IMR-90 (cell line): Measurements from ENCODE around the gene PPARGC1A. TPM values are rescaled to one million over a fixed set of nuclear protein-coding genes. Genes with fewer than 3 reads are reported as not detected.

ENCODE experiments used
- ATAC-seq: fragments of 200-7000 bp; cut with Tn5 transposase; 2 replicates; pipeline ENCODE4 v1.9.1; 2020; ENCODE audit warnings: low read depth, mild to moderate bottlenecking, moderate library complexity
- BruUV-seq: library from RNA; stranded (reverse); fragments of 400-500 nt; replicated peaks from 2 replicates; lab custom pipeline; 2021; lab: Mats Ljungman, UMichigan
- CTCF ChIA-PET: fragments of 300-600 bp; formaldehyde crosslinking; extraction: SDS; loops from one replicate; lab custom pipeline; 2021; ENCODE audit warnings: antibody characterized with exemption; lab: Yijun Ruan, JAX
- POLR2A ChIA-PET: fragments of 300-600 bp; sonication (Branson Sonifier 250); formaldehyde crosslinking; loops from one replicate; lab custom pipeline; 2022; ENCODE audit warnings: antibody characterized with exemption; ENCODE audit not compliant: unreplicated experiment; lab: Charles Lee
- DNase-seq: peaks from one replicate; pipeline ENCODE4 v3.0.0; 2013
- H2AFZ ChIP-seq: replicated peaks from 2 replicates; pipeline ENCODE3; 2013; ENCODE audit warnings: low read length, mild to moderate bottlenecking; ENCODE audit not compliant: poor library complexity
- H2AK5ac ChIP-seq: 2 replicates; pipeline ENCODE4 v1.6.1; 2013; ENCODE audit warnings: low read depth, low read length, inconsistent platforms
- H2AK9ac ChIP-seq: replicated peaks from 2 replicates; pipeline ENCODE3; 2013; ENCODE audit warnings: mild to moderate bottlenecking, low read depth, low read length, moderate library complexity; ENCODE audit not compliant: poor library complexity
- H2BK120ac ChIP-seq: 2 replicates; pipeline ENCODE4 v1.6.1; 2013; ENCODE audit warnings: low read depth, low read length, inconsistent platforms
- H2BK15ac ChIP-seq: 3 replicates; pipeline ENCODE4 v1.6.1; 2013; ENCODE audit warnings: low read depth, low read length, inconsistent platforms
- H2BK20ac ChIP-seq: 2 replicates; pipeline ENCODE4 v1.6.1; 2013; ENCODE audit warnings: low read depth, mild to moderate bottlenecking, inconsistent platforms, low read length, moderate library complexity
- H2BK5ac ChIP-seq: 2 replicates; pipeline ENCODE4 v1.6.1; 2013; ENCODE audit warnings: mild to moderate bottlenecking, low read depth, low read length, inconsistent platforms; ENCODE audit not compliant: poor library complexity, severe bottlenecking
- H3K14ac ChIP-seq: replicated peaks from 2 replicates; pipeline ENCODE4 v1.6.1; 2013; ENCODE audit warnings: low read depth, low read length, inconsistent platforms
- H3K18ac ChIP-seq: 2 replicates; pipeline ENCODE4 v1.6.1; 2013; ENCODE audit warnings: low read depth, low read length, control low read depth
- H3K23ac ChIP-seq: 2 replicates; pipeline ENCODE4 v1.6.1; 2013; ENCODE audit warnings: low read depth, low read length, inconsistent platforms
- H3K27ac ChIP-seq: 2 replicates; pipeline ENCODE4 v1.5.1; 2013; ENCODE audit warnings: mild to moderate bottlenecking, control low read depth, low read length; ENCODE audit not compliant: insufficient read depth
- H3K27me3 ChIP-seq: 2 replicates; pipeline ENCODE4 v1.6.1; 2013; ENCODE audit warnings: low read length; ENCODE audit not compliant: control insufficient read depth, insufficient read depth
- H3K36me3 ChIP-seq: 2 replicates; pipeline ENCODE4 v1.6.1; 2013; ENCODE audit warnings: low read length, mixed read lengths; ENCODE audit not compliant: control insufficient read depth, insufficient read depth
- H3K4ac ChIP-seq: 2 replicates; pipeline ENCODE4 v1.6.1; 2013; ENCODE audit warnings: low read depth, low read length, inconsistent platforms
- H3K4me1 ChIP-seq: 2 replicates; pipeline ENCODE4 v1.6.1; 2013; ENCODE audit warnings: low read length, mixed read lengths; ENCODE audit not compliant: control insufficient read depth, insufficient read depth
- H3K4me2 ChIP-seq: 2 replicates; pipeline ENCODE4 v1.6.1; 2013; ENCODE audit warnings: low read depth, mild to moderate bottlenecking, control low read depth, low read length, moderate library complexity
- H3K4me3 ChIP-seq: 2 replicates; pipeline ENCODE4 v1.5.1; 2013; ENCODE audit warnings: low read depth, mild to moderate bottlenecking, control low read depth, low read length, moderate library complexity; ENCODE audit not compliant: insufficient read depth
- H3K56ac ChIP-seq: 2 replicates; pipeline ENCODE4 v1.6.1; 2013; ENCODE audit warnings: low read length, inconsistent platforms; ENCODE audit not compliant: insufficient read depth; ENCODE audit errors: extremely low read depth
- H3K79me1 ChIP-seq, 2 experiments: 2 replicates each; pipeline ENCODE4 v1.6.1; 2013; ENCODE audit warnings: low read length in 2 of 2, inconsistent platforms in 1 of 2, low read depth in 1 of 2
- H3K9ac ChIP-seq: 2 replicates; pipeline ENCODE4 v1.6.1; 2013; ENCODE audit warnings: low read depth, low read length, control low read depth
- H3K9me1 ChIP-seq: 2 replicates; pipeline ENCODE4 v1.6.1; 2013; ENCODE audit warnings: low read length, inconsistent platforms; ENCODE audit not compliant: insufficient read depth
- H3K9me3 ChIP-seq: 2 replicates; pipeline ENCODE4 v1.6.1; 2013; ENCODE audit warnings: low read length; ENCODE audit not compliant: control insufficient read depth, insufficient read depth
- H4K20me1 ChIP-seq: 2 replicates; pipeline ENCODE4 v1.6.1; 2013; ENCODE audit warnings: low read length, inconsistent platforms; ENCODE audit not compliant: insufficient read depth
- H4K5ac ChIP-seq: 2 replicates; pipeline ENCODE4 v1.6.1; 2013; ENCODE audit warnings: mild to moderate bottlenecking, low read depth, low read length, control low read depth
- H4K8ac ChIP-seq, 2 experiments: 2 replicates each; pipeline ENCODE4 v1.6.1; 2013; ENCODE audit warnings: low read depth in 2 of 2, low read length in 2 of 2, control low read depth in 1 of 2, inconsistent platforms in 1 of 2
- H4K91ac ChIP-seq: 2 replicates; pipeline ENCODE4 v1.6.1; 2013; ENCODE audit warnings: low read depth, low read length, inconsistent platforms; ENCODE audit not compliant: insufficient read depth
- FOS ChIP-seq: fragments of 150-350 bp; IDR thresholded peaks from 2 replicates; pipeline ENCODE4 v1.6.1; 2016; ENCODE audit warnings: low read depth, low read length
- MAFK ChIP-seq: IDR thresholded peaks from 2 replicates; pipeline ENCODE4 v1.6.1; 2012; ENCODE audit warnings: low read depth, low read length, improper control_type of control experiment
- MAZ ChIP-seq: IDR thresholded peaks from 2 replicates; pipeline ENCODE4 v1.6.1; 2012; ENCODE audit warnings: low read depth, mild to moderate bottlenecking, low read length, improper control_type of control experiment, moderate library complexity, borderline replicate concordance
- MXI1 ChIP-seq: IDR thresholded peaks from 2 replicates; pipeline ENCODE4 v1.6.1; 2012; ENCODE audit warnings: low read depth, mild to moderate bottlenecking, low read length, moderate library complexity, borderline replicate concordance
- NFE2L2 ChIP-seq: fragments of 150-350 bp; IDR thresholded peaks from 2 replicates; pipeline ENCODE4 v1.6.1; 2016; ENCODE audit warnings: low read depth, mild to moderate bottlenecking, low read length
- POLR2A ChIP-seq: IDR thresholded peaks from 2 replicates; pipeline ENCODE4 v1.6.1; 2012; ENCODE audit warnings: mild to moderate bottlenecking, low read depth, low read length
- RAD21 ChIP-seq: IDR thresholded peaks from 2 replicates; pipeline ENCODE4 v1.6.1; 2012; ENCODE audit warnings: low read length, improper control_type of control experiment
- RCOR1 ChIP-seq: IDR thresholded peaks from 2 replicates; pipeline ENCODE4 v1.6.1; 2012; ENCODE audit warnings: mild to moderate bottlenecking, low read length, improper control_type of control experiment; ENCODE audit not compliant: insufficient replicate concordance
- RFX5 ChIP-seq: IDR thresholded peaks from 2 replicates; pipeline ENCODE4 v1.8.0; 2012; ENCODE audit warnings: low read depth, mild to moderate bottlenecking, low read length, moderate library complexity
- SMC3 ChIP-seq: fragments of 150-350 bp; IDR thresholded peaks from 2 replicates; pipeline ENCODE4 v1.6.1; 2016; ENCODE audit warnings: low read depth, mild to moderate bottlenecking, antibody characterized with exemption, low read length, moderate library complexity
- WGBS, 2 experiments: methylation state at CpG; one replicate each; pipeline versions ENCODE4 v1.1.5 to v1.1.7; 2013; ENCODE audit warnings: missing lambda C conversion rate in 2 of 2; ENCODE audit not compliant: insufficient read length in 1 of 2; ENCODE audit errors: extremely low coverage in 2 of 2; 5-methylcytosine and 5-hydroxymethylcytosine counted together
- dilution Hi-C: fragments of 300-500 bp; cut with HindIII; formaldehyde crosslinking; loops from one replicate; pipeline ENCODE4 v1.14.3; 2018; ENCODE audit warnings: low sequenced_read_pairs; ENCODE audit not compliant: unreplicated experiment
- in situ Hi-C: fragments of 300-500 bp; cut with MboI; formaldehyde crosslinking; loops from 3 replicates; pipeline ENCODE4 v1.14.3; 2019; ENCODE audit warnings: low sequenced_read_pairs, inconsistent platforms, mixed read lengths
- intact Hi-C: fragments of 100-400 bp; cut with micrococcal nuclease; formaldehyde crosslinking; loops from 2 replicates; pipeline ENCODE4 v1.10.0; 2022
- polyA plus RNA-seq, 3 experiments: library from polyadenylated mRNA; depleted of rRNA; stranded (reverse); fragments of >200 nt; gene quantifications; 2 replicates each; pipeline ENCODE4 v1.2.3, GENCODE V29; 2012; ENCODE audit warnings: low replicate concordance in 1 of 3
- total RNA-seq: library from RNA; depleted of rRNA; stranded (reverse); fragments of >200 nt; gene quantifications from 2 replicates; pipeline ENCODE4 v1.2.3, GENCODE V29; 2012

Gene PPARGC1A
- total and polyA plus RNA-seq, 2 of the 4 experiments (the other 2 are of a cell fraction): under 0.01 to 0.03 TPM

DNA sequence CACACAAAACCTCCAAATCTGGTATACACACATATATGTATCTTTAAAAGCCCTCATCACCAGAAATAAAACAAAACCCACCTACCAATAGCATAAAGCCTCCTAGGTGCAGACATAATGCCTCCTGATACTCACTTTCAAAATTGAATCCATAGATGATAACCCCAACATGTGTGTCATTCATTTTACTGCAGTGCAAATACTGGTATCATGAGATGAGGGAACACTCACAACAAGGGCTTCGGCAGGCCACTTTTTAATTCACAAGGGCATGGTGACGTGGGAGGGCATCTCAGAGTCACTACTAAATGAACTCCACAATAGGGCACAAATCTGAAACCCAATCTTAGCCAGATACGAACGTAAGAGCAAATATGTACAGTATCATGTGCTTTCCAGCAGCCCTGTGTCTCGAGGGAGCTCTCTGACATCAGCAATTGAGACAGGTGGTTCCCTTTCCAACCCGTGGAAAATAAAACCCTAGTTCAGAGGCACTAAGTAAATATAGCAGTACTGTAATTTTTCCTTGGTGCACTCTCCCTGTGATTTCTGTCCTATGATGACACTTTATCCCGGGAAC lies 14.1 kb upstream of the PPARGC1A start:
- no peak overlapping the region for H3K4me2 ChIP-seq

More for the DNA sequence above, 14.1 kb upstream of the PPARGC1A start:
- no peak overlapping the region for H3K27ac ChIP-seq
- DNase-seq (no peak), ATAC-seq (no peak)
- no peaks in the 10 kb centered on the region for H3K36me3 ChIP-seq
- no peak overlapping the region for H4K8ac ChIP-seq
- H3K14ac ChIP-seq: no peak overlapping the region
- no peak overlapping the region for H3K18ac ChIP-seq
- no peaks in the 10 kb centered on the region for H4K20me1 ChIP-seq
- no peak overlapping the region for H2BK120ac ChIP-seq
- intact Hi-C loops (no loop called here), dilution Hi-C loops (no loop called here), in situ Hi-C loops (no loop called here)
- no peak overlapping the region for H3K9ac ChIP-seq
- no peak overlapping the region for H2BK15ac ChIP-seq
- H2BK20ac ChIP-seq: no peak overlapping the region
- ChIA-PET POLR2A (no interaction called here), CTCF (interaction anchor here (0.8 to 1.0 kb wide), 2 partner anchors 8 to 13 kb away, joined by 4 to 5 read pairs; no protein-coding TSS in a partner anchor)
- no peak overlapping the region for H2AFZ ChIP-seq
- H3K4me3 ChIP-seq: no peak overlapping the region
- no peak overlapping the region for H2BK5ac ChIP-seq
- 60% methylated on average over 1 of the region's 7 CpGs; no CpG with 5 or more reads in 1 of the 2 experiments for WGBS, 2 experiments
- no peaks in the 10 kb centered on the region for H3K4me1 ChIP-seq
- H3K4ac ChIP-seq: no peak overlapping the region
- H2AK5ac ChIP-seq: no peak overlapping the region
- no peaks in the 10 kb centered on the region for H3K9me3 ChIP-seq
- no peak overlapping the region for H4K5ac ChIP-seq
- no TSS peak for BruUV-seq
- no peaks in the 10 kb centered on the region for H3K9me1 ChIP-seq
- H3K27me3 ChIP-seq: no peaks in the 10 kb centered on the region; the same call in 1 of the 2 replicates
- TF ChIP-seq MAFK: no peak
- TF ChIP-seq MAZ: no peak
- no peak for TF ChIP-seq NFE2L2
- TF ChIP-seq SMC3: no peak
- TF ChIP-seq FOS: no peak
- no peak for TF ChIP-seq RAD21
- TF ChIP-seq MXI1: no peak
- TF ChIP-seq RFX5: no peak
- no peak for TF ChIP-seq POLR2A
- TF ChIP-seq RCOR1: no peak
- H3K56ac ChIP-seq: no peak overlapping the region
- no peak overlapping the region for H4K91ac ChIP-seq
- H2AK9ac ChIP-seq: no peak overlapping the region
- no peak overlapping the region for H3K23ac ChIP-seq
- no peaks in the 10 kb centered on the region for H3K79me1 ChIP-seq
